GM10248 (cell line): ENCODE results near the gene MARS2.

Experiments used
- CTCF ChIA-PET: fragments of 300-600 bp; sonication (Branson Sonifier 250); formaldehyde crosslinking; extraction: SDS; loops from one replicate; lab custom pipeline; 2021; ENCODE audit warnings: antibody characterized with exemption; lab: Yijun Ruan, JAX
- POLR2A ChIA-PET: fragments of 350-650 bp; sonication (Branson Sonifier 250); formaldehyde crosslinking; extraction: SDS; loops from one replicate; lab custom pipeline; 2020; ENCODE audit warnings: antibody characterized with exemption; lab: Yijun Ruan, JAX
- DNase-seq: peaks from one replicate; pipeline ENCODE4 v3.0.0; 2012; ENCODE audit errors: extremely low spot score
- CTCF ChIP-seq: IDR thresholded peaks from 2 replicates; pipeline ENCODE4 v1.5.1; 2012; ENCODE audit warnings: mild to moderate bottlenecking, low read depth; ENCODE audit errors: extremely low read depth, missing control alignments, control extremely low read depth

MARS2 gene

GRCh38 chr2:197705121-197705911 is at the start of gene MARS2:
Gene MARS2, plus strand, starts transcription at chr2:197705369. Its CDS starts 37 bp downstream, at chr2:197705406.
- peak; percentile 97 for DNase-seq
- no peak for TF ChIP-seq CTCF
- ChIA-PET CTCF (interaction anchor here (0.8 to 3.8 kb wide), 6 partner anchors 9 to 105 kb away, joined by 3 to 37 read pairs (median 3); no protein-coding TSS in a partner anchor), POLR2A (interaction anchor here (1.1 kb wide), 1 partner anchor 206 kb away, joined by 4 read pairs; the partner anchor contains the start of genes HSPD1 and HSPE1)

- no peak for DNase-seq
- ChIA-PET CTCF (no interaction called here), POLR2A (no interaction called here)
- TF ChIP-seq CTCF: no peak
Measured at GRCh38 chr2:197657562-197657961, 47.6 kb upstream of the MARS2 start.

GRCh38 chr2:197661626-197662025 is 43.5 kb upstream of the MARS2 start:
- no peak for DNase-seq
- CTCF ChIA-PET: no interaction called here
- POLR2A ChIA-PET: no interaction called here
- TF ChIP-seq CTCF: no peak

GRCh38 chr2:197666277-197666676 is 38.9 kb upstream of the MARS2 start:
- CTCF ChIA-PET: no interaction called here
- TF ChIP-seq CTCF: no peak
- POLR2A ChIA-PET: no interaction called here
- DNase-seq: no peak

GRCh38 chr2:197668296-197668695 is 36.9 kb upstream of the MARS2 start:
- ChIA-PET CTCF (no interaction called here), POLR2A (no interaction called here)
- no peak for DNase-seq
- TF ChIP-seq CTCF: no peak

- no peak for DNase-seq
- TF ChIP-seq CTCF: no peak
- ChIA-PET POLR2A (no interaction called here), CTCF (no interaction called here)
Measured at GRCh38 chr2:197669077-197669476, 36.1 kb upstream of the MARS2 start.
